Progenitor cell of endocrine pancreas (in vitro differentiated cells): Measurements from ENCODE around the gene CWC15. TPM values are rescaled to one million over a fixed set of nuclear protein-coding genes. Genes with fewer than 3 reads are reported as not detected.

Experiments used
- DNase-seq: peaks from one replicate; pipeline ENCODE4 v3.0.0; 2021; ENCODE audit warnings: low spot score; ENCODE audit not compliant: unreplicated experiment
- H3K27ac Mint-ChIP-seq: 2 replicates; pipeline ENCODE4 v1.8.0; 2021; ENCODE audit warnings: mild to moderate bottlenecking, moderate library complexity, mixed read lengths
- H3K27me3 Mint-ChIP-seq: 2 replicates; pipeline ENCODE4 v1.8.0; 2021; ENCODE audit warnings: mixed read lengths
- H3K36me3 Mint-ChIP-seq: 2 replicates; pipeline ENCODE4 v1.8.0; 2022; ENCODE audit warnings: mixed read lengths; ENCODE audit not compliant: insufficient read depth
- H3K4me1 Mint-ChIP-seq: 2 replicates; pipeline ENCODE4 v1.8.0; 2021; ENCODE audit warnings: low read depth, mixed read lengths
- H3K4me3 Mint-ChIP-seq: 2 replicates; pipeline ENCODE4 v1.8.0; 2021; ENCODE audit warnings: low read depth, mild to moderate bottlenecking, moderate library complexity, mixed read lengths
- H3K9me3 Mint-ChIP-seq: 2 replicates; pipeline ENCODE4 v1.8.0; 2021; ENCODE audit warnings: low read depth, mixed read lengths
- CTCF ChIP-seq: fragments of 200-600 bp; sonication (generic); IDR thresholded peaks from one replicate; pipeline ENCODE4 v1.5.0; 2021; ENCODE audit warnings: antibody characterized with exemption, mild to moderate bottlenecking; ENCODE audit not compliant: unreplicated experiment
- total RNA-seq: library from RNA; stranded (reverse); gene quantifications from 2 replicates; pipeline ENCODE4 v1.2.1, GENCODE V29; 2021

CWC15 gene
- total RNA-seq, 1 donor from 2014 or later = 74.9 TPM

- Mint-ChIP-seq H3K36me3 (peaks cover 42% of the 10 kb centered on the region), H3K27me3 (no peaks in the 10 kb centered on the region), H3K27ac (no peak overlapping the region), H3K4me3 (no peak overlapping the region), H3K9me3 (no peaks in the 10 kb centered on the region), H3K4me1 (peaks cover 13% of the 10 kb centered on the region)
- peak; percentile 69 for TF ChIP-seq CTCF
- no peak for DNase-seq
Observed at GRCh38 chr11:94968334-94968958, 4.9 kb downstream of the CWC15 start.

- DNase-seq = no peak
- H3K9me3 Mint-ChIP-seq = no peaks in the 10 kb centered on the region
- no peak for TF ChIP-seq CTCF
- no peaks in the 10 kb centered on the region for H3K27me3 Mint-ChIP-seq
- no peak overlapping the region for H3K4me3 Mint-ChIP-seq
- H3K4me1 Mint-ChIP-seq = no peaks in the 10 kb centered on the region
- H3K27ac Mint-ChIP-seq = no peak overlapping the region
- H3K36me3 Mint-ChIP-seq = peaks cover 37% of the 10 kb centered on the region
Observed at GRCh38 chr11:94964934-94965333, 8.4 kb downstream of the CWC15 start.

- H3K27me3 Mint-ChIP-seq = no peaks in the 10 kb centered on the region
- no peak for DNase-seq
- H3K4me3 Mint-ChIP-seq = no peak overlapping the region
- no peaks in the 10 kb centered on the region for H3K4me1 Mint-ChIP-seq
- no peak overlapping the region for H3K27ac Mint-ChIP-seq
- H3K9me3 Mint-ChIP-seq = no peaks in the 10 kb centered on the region
- peaks cover 19% of the 10 kb centered on the region for H3K36me3 Mint-ChIP-seq
- TF ChIP-seq CTCF = no peak
Observed at GRCh38 chr11:94961255-94961654, 12.1 kb downstream of the CWC15 start.

GRCh38 chr11:94960488-94960887, 12.9 kb downstream of the CWC15 start:
- no peak for TF ChIP-seq CTCF
- no peak for DNase-seq
- H3K4me1 Mint-ChIP-seq = no peaks in the 10 kb centered on the region
- H3K27ac Mint-ChIP-seq = no peak overlapping the region
- H3K36me3 Mint-ChIP-seq = peaks cover 14% of the 10 kb centered on the region
- no peaks in the 10 kb centered on the region for H3K27me3 Mint-ChIP-seq
- no peaks in the 10 kb centered on the region for H3K9me3 Mint-ChIP-seq
- no peak overlapping the region for H3K4me3 Mint-ChIP-seq

- TF ChIP-seq CTCF = no peak
- H3K4me3 Mint-ChIP-seq = no peak overlapping the region
- H3K36me3 Mint-ChIP-seq = peaks cover 4% of the 10 kb centered on the region
- no peak for DNase-seq
- no peaks in the 10 kb centered on the region for H3K27me3 Mint-ChIP-seq
- no peaks in the 10 kb centered on the region for H3K4me1 Mint-ChIP-seq
- no peaks in the 10 kb centered on the region for H3K9me3 Mint-ChIP-seq
- no peak overlapping the region for H3K27ac Mint-ChIP-seq
Observed at GRCh38 chr11:94959179-94959578, 14.2 kb downstream of the CWC15 start.
